Measurements from ENCODE around the gene HDAC9.

GRCh38 chr7:18656362-18656761 lies 160.8 kb downstream of the HDAC9 start:
- TF ChIP-seq, protein P1, sequence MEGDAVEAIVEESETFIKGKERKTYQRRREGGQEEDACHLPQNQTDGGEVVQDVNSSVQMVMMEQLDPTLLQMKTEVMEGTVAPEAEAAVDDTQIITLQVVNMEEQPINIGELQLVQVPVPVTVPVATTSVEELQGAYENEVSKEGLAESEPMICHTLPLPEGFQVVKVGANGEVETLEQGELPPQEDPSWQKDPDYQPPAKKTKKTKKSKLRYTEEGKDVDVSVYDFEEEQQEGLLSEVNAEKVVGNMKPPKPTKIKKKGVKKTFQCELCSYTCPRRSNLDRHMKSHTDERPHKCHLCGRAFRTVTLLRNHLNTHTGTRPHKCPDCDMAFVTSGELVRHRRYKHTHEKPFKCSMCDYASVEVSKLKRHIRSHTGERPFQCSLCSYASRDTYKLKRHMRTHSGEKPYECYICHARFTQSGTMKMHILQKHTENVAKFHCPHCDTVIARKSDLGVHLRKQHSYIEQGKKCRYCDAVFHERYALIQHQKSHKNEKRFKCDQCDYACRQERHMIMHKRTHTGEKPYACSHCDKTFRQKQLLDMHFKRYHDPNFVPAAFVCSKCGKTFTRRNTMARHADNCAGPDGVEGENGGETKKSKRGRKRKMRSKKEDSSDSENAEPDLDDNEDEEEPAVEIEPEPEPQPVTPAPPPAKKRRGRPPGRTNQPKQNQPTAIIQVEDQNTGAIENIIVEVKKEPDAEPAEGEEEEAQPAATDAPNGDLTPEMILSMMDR (IDR thresholded peaks at IDR 0.05; ENCODE audit: low read depth, low read length): no peak
- TF ChIP-seq EZH2phosphoT487 (IDR thresholded peaks at IDR 0.05; ENCODE audit: low read depth): no peak

All from OCI-LY3 (cell line).